ENCODE measurements around the gene PLAC9.

DNA sequence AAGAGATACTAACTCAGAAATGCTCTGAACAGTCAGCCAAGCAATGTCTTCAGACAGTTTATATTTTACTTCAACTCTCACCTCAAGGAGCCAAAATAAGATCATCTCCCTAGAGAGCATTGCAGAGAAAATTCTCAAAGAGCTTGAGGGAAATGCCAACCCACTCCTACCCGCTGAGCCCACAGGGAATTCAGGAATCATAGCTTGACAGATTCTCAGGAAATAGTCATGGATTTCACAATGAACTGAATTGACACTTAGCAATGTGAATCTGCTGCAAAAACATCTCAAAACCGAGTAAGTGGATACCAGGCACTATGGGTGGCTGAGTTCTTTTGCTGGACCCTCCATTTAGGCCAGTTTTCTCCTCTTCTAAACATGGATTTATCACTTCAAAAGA is 9.8 kb upstream of the PLAC9 start:
- no peak for TF ChIP-seq CTCF (IDR thresholded peaks at IDR 0.05; ENCODE audit: low read length)
- TF ChIP-seq EZH2 (optimal IDR thresholded peaks at IDR 0.05; ENCODE audit: low read depth, low read length): no peak

All from MM.1S (cell line).